H9 (cell line): ENCODE measurements around the gene MYO7B. TPM values are rescaled to one million over a fixed set of nuclear protein-coding genes. Genes with fewer than 3 reads are reported as not detected.
A peak's percentile ranks its signal among the peaks of the same experiment; 100 is the strongest.

Experiments used
- DNase-seq: peaks from one replicate; pipeline ENCODE4 v3.0.0-alpha.2; 2017
- H2AFZ ChIP-seq: one replicate; pipeline ENCODE4 v1.6.1; 2013; ENCODE audit warnings: mild to moderate bottlenecking, low read length, control low read depth, moderate library complexity
- H2AK5ac ChIP-seq: 2 replicates; pipeline ENCODE4 v1.6.1; 2013; ENCODE audit warnings: low read length, control low read depth, mixed read lengths; ENCODE audit not compliant: insufficient read length
- H2BK120ac ChIP-seq: one replicate; pipeline ENCODE4 v1.6.1; 2013; ENCODE audit warnings: low read depth, mild to moderate bottlenecking, low read length, control low read depth, inconsistent platforms; ENCODE audit not compliant: poor library complexity, severe bottlenecking
- H2BK12ac ChIP-seq: 2 replicates; pipeline ENCODE4 v1.6.1; 2013; ENCODE audit warnings: low read length, control low read depth, mixed read lengths, low read depth; ENCODE audit not compliant: insufficient read length
- H2BK15ac ChIP-seq: 2 replicates; pipeline ENCODE4 v1.6.1; 2013; ENCODE audit warnings: low read depth, low read length, control low read depth
- H2BK20ac ChIP-seq: one replicate; pipeline ENCODE4 v1.6.1; 2013; ENCODE audit warnings: low read depth, mild to moderate bottlenecking, low read length, control low read depth, inconsistent platforms; ENCODE audit not compliant: poor library complexity, severe bottlenecking
- H2BK5ac ChIP-seq: 2 replicates; pipeline ENCODE4 v1.6.1; 2013; ENCODE audit warnings: low read length, control low read depth, mixed read lengths; ENCODE audit not compliant: insufficient read length
- H3K14ac ChIP-seq: 2 replicates; pipeline ENCODE4 v1.6.1; 2013; ENCODE audit warnings: low read length, control low read depth; ENCODE audit not compliant: insufficient read depth
- H3K18ac ChIP-seq: 2 replicates; pipeline ENCODE4 v1.6.1; 2013; ENCODE audit warnings: low read depth, mild to moderate bottlenecking, mixed read lengths, low read length, control low read depth; ENCODE audit not compliant: insufficient read length
- H3K23ac ChIP-seq: 2 replicates; pipeline ENCODE4 v1.6.1; 2013; ENCODE audit warnings: low read length, control low read depth, mixed read lengths, low read depth; ENCODE audit not compliant: insufficient read length
- H3K23me2 ChIP-seq: 2 replicates; pipeline ENCODE4 v1.6.1; 2013; ENCODE audit warnings: low read depth, mild to moderate bottlenecking, mixed read lengths, low read length, control low read depth; ENCODE audit not compliant: insufficient read length, poor library complexity, severe bottlenecking
- H3K27ac ChIP-seq: 2 replicates; pipeline ENCODE4 v1.5.1; 2013; ENCODE audit warnings: low read length, control low read depth, mixed read lengths, low read depth; ENCODE audit not compliant: insufficient read length
- H3K27me3 ChIP-seq: 2 replicates; pipeline ENCODE4 v1.6.1; 2013; ENCODE audit warnings: low read length, control low read depth, inconsistent platforms; ENCODE audit not compliant: insufficient read depth
- H3K4ac ChIP-seq: 2 replicates; pipeline ENCODE4 v1.6.1; 2013; ENCODE audit warnings: low read depth, mild to moderate bottlenecking, control low read depth, inconsistent platforms, low read length, moderate library complexity
- H3K4me1 ChIP-seq: 2 replicates; pipeline ENCODE4 v1.6.1; 2013; ENCODE audit warnings: low read length, control low read depth, inconsistent platforms; ENCODE audit not compliant: insufficient read depth
- H3K4me2 ChIP-seq: 2 replicates; pipeline ENCODE4 v1.6.1; 2013; ENCODE audit warnings: low read length, control low read depth, mixed read lengths; ENCODE audit not compliant: insufficient read length, insufficient read depth
- H3K56ac ChIP-seq: 2 replicates; pipeline ENCODE4 v1.6.1; 2013; ENCODE audit warnings: low read depth, mild to moderate bottlenecking, mixed read lengths, low read length, control low read depth; ENCODE audit not compliant: insufficient read length
- H3K79me1 ChIP-seq: 2 replicates; pipeline ENCODE4 v1.6.1; 2013; ENCODE audit warnings: low read depth, mild to moderate bottlenecking, moderate library complexity, low read length, control low read depth, inconsistent platforms; ENCODE audit not compliant: insufficient read depth, poor library complexity, severe bottlenecking
- H3K79me2 ChIP-seq: 2 replicates; pipeline ENCODE4 v1.6.1; 2013; ENCODE audit warnings: low read length, control low read depth, inconsistent platforms; ENCODE audit not compliant: insufficient read depth
- H3K9ac ChIP-seq: 2 replicates; pipeline ENCODE4 v1.6.1; 2013; ENCODE audit warnings: low read length, control low read depth, mixed read lengths; ENCODE audit not compliant: insufficient read length; ENCODE audit errors: extremely low read depth
- H3K9me3 ChIP-seq: one replicate; pipeline ENCODE4 v1.6.1; 2013; ENCODE audit warnings: low read depth, low read length, inconsistent platforms; ENCODE audit not compliant: control insufficient read depth
- H3T11ph ChIP-seq: one replicate; pipeline ENCODE4 v1.6.1; 2013; ENCODE audit warnings: mild to moderate bottlenecking, low read length, control low read depth, inconsistent platforms
- H4K20me1 ChIP-seq: one replicate; pipeline ENCODE4 v1.6.1; 2013; ENCODE audit not compliant: control insufficient read depth, insufficient read length, insufficient read depth
- H4K5ac ChIP-seq: 2 replicates; pipeline ENCODE4 v1.6.1; 2013; ENCODE audit warnings: low read depth, mild to moderate bottlenecking, mixed read lengths, low read length, control low read depth; ENCODE audit not compliant: insufficient read length
- H4K8ac ChIP-seq: replicated peaks from 2 replicates; pipeline ENCODE4 v1.6.1; 2013; ENCODE audit warnings: low read length, control low read depth, mixed read lengths, low read depth; ENCODE audit not compliant: insufficient read length
- H4K91ac ChIP-seq: 2 replicates; pipeline ENCODE4 v1.6.1; 2013; ENCODE audit warnings: low read depth, mild to moderate bottlenecking, moderate library complexity, mixed read lengths, low read length, control low read depth; ENCODE audit not compliant: insufficient read length
- H3K27ac Mint-ChIP-seq, 3 experiments: 2 replicates in 2 of 3; 3 replicates in 1 of 3; pipeline ENCODE4 v1.8.0; 2020 to 2021; ENCODE audit warnings: mixed read lengths in 3 of 3, mild to moderate bottlenecking in 1 of 3, moderate library complexity in 1 of 3
- H3K27me3 Mint-ChIP-seq: 2 replicates; pipeline ENCODE4 v1.8.0; 2021; ENCODE audit warnings: low read depth, mild to moderate bottlenecking, moderate library complexity, mixed read lengths
- H3K36me3 Mint-ChIP-seq, 3 experiments: 2 replicates in 2 of 3; 3 replicates in 1 of 3; pipeline ENCODE4 v1.8.0; 2020 to 2021; ENCODE audit warnings: low read depth in 3 of 3, mixed read lengths in 3 of 3; ENCODE audit not compliant: insufficient read depth in 1 of 3
- H3K4me1 Mint-ChIP-seq, 2 experiments: 2 replicates each; pipeline ENCODE4 v1.8.0; 2020; ENCODE audit warnings: mixed read lengths in 2 of 2
- H3K4me3 Mint-ChIP-seq, 2 experiments: 2 replicates in 1 of 2; 3 replicates in 1 of 2; pipeline ENCODE4 v1.8.0; 2020 to 2021; ENCODE audit warnings: mild to moderate bottlenecking in 2 of 2, mixed read lengths in 2 of 2, moderate library complexity in 1 of 2
- H3K9me3 Mint-ChIP-seq, 2 experiments: 2 replicates in 1 of 2; 3 replicates in 1 of 2; pipeline ENCODE4 v1.8.0; 2020; ENCODE audit warnings: mild to moderate bottlenecking in 2 of 2, mixed read lengths in 2 of 2, moderate library complexity in 1 of 2
- CTCF ChIP-seq: fragments of 200-600 bp; sonication (generic); conservative IDR thresholded peaks from 3 replicates; pipeline ENCODE4 v1.8.0; 2021; ENCODE audit warnings: antibody characterized with exemption, mild to moderate bottlenecking
- WGBS: extraction: QIAGEN DNeasy Blood & Tissue Kit; methylation state at CpG from one replicate; pipeline ENCODE4 v1.1.7; 2013; ENCODE audit warnings: missing lambda C conversion rate, low lambda C conversion rate, mixed read lengths; ENCODE audit not compliant: insufficient read length; ENCODE audit errors: extremely low coverage; 5-methylcytosine and 5-hydroxymethylcytosine counted together
- total RNA-seq: library from RNA; stranded (reverse); gene quantifications from 2 replicates; pipeline ENCODE4 v1.2.1, GENCODE V29; 2021

Gene MYO7B
- total RNA-seq, 1 experiment from 2014 or later, result not detected

GRCh38 chr2:127607399-127607908, 72.0 kb downstream of the MYO7B start:
- Mint-ChIP-seq H3K27ac (no peak overlapping the region), H3K36me3 (no peaks in the 10 kb centered on the region; a peak in 1 of 7 replicates), H3K9me3 (no peaks in the 10 kb centered on the region; a peak in 2 of 5 replicates), H3K4me3 (no peak overlapping the region), H3K4me1 (no peaks in the 10 kb centered on the region), H3K27me3 (peaks cover 2% of the 10 kb centered on the region; the same call in 1 of the 2 replicates)
- Histone ChIP-seq H2BK12ac (no peak overlapping the region), H3K27me3 (no peaks in the 10 kb centered on the region), H2BK20ac (no peak overlapping the region), H4K91ac (no peak overlapping the region), H2AFZ (no peak overlapping the region), H2BK15ac (no peak overlapping the region), H3K79me2 (no peaks in the 10 kb centered on the region), H4K20me1 (no peaks in the 10 kb centered on the region), H3K23ac (no peak overlapping the region), H4K8ac (no peak overlapping the region), H3K4me1 (no peaks in the 10 kb centered on the region), H3K79me1 (no peaks in the 10 kb centered on the region), H3K56ac (no peak overlapping the region), H2BK5ac (no peak overlapping the region), H3K4me2 (no peak overlapping the region), H2BK120ac (no peak overlapping the region), H3K23me2 (no peaks in the 10 kb centered on the region), H3K18ac (no peak overlapping the region), H3K9me3 (no peaks in the 10 kb centered on the region), H3K4ac (no peak overlapping the region), H3K14ac (no peak overlapping the region; the same call in 1 of the 2 replicates), H4K5ac (no peak overlapping the region), H3T11ph (no peak overlapping the region), H2AK5ac (no peak overlapping the region), H3K27ac (no peak overlapping the region), H3K9ac (no peak overlapping the region)
- no CpG with 5 or more reads among the region's 9 CpGs for WGBS
- DNase-seq, result peak; percentile 12
- no peak for TF ChIP-seq CTCF
